NCI-H2029 treated with DMSO at 0.1 percent for 48 hours (cell line): ENCODE measurements around the gene HMGCLL1.

ENCODE experiments used
- DNase-seq: peaks from one replicate; lab custom pipeline; 2025; lab: John Stamatoyannopoulos, UW

The HMGCLL1 gene

DNA sequence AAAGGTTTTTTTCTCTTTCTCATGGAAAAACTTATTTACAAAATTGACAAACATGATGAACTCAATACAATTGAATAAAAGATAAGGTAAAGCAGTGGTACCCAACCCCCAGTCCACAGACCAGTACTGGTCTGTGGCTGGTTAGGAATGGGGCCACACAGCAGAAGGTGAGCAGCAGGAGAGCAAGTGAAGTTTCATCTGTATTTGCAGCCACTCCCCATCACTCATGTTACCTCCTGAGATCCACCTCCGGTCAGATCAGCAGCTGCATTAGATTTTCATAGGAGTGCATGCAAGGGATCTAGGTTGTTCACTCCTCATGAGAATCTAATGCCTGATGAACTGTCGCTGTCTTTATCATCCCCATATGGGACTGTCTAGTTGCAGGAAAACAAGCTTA lies 47.5 kb downstream of the HMGCLL1 start:
- DNase-seq = no peak

DNA sequence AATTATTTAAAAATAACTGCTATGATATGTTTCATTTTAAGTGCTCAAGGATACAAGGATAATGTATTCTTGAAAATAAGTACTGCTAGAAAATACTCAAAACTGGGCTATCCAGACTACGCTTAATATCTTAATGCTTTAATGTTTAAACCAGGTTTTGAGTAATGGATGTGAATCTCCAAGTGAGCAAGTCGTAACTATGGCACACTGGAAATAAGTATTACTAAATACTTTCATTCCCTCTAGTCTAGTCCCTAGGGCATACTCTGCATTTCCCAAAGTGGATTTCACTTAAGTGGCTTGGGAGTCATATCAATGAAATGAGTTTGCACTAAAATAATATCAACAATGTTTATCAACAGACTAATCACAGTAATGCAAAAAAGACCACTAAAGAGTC lies 48.1 kb downstream of the HMGCLL1 start:
- DNase-seq = no peak

DNA sequence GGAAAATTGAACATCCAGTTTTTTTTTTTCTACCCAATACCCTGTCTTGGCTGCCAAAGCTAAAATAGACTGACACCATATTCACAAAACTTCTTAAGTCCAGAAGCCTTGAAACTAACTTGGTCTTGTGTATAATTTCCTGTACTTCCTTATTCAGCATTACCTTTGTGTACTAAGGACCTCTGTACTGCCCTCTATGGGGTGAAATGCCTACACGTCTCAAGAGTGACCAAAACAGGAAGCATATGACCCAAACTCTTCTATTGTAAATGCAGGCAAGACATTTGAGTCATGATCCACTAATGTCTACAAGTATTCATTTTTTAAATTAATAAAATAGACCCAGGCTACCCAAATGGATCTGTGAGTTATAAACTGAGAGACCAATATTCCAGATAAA lies 50.4 kb downstream of the HMGCLL1 start:
- DNase-seq = no peak

DNA sequence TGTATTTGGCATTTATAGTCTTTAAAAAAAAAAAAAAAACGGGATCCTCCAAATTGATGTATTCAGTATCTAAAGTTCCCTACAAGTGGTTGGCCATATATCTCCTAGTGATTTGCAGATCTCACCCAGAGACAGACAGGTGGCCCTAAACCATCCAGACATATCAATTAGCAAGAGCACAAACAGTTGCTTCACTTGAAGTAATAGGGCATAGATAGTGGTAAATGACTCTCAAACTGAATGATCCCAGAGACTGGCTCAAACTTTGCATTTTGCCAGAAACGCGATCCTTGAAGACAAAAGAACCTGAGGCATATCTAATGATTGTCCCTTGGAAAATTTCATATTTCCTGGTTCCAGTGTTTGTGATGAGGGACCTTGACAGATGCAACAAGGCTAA lies 54.6 kb downstream of the HMGCLL1 start:
- no peak for DNase-seq

DNA sequence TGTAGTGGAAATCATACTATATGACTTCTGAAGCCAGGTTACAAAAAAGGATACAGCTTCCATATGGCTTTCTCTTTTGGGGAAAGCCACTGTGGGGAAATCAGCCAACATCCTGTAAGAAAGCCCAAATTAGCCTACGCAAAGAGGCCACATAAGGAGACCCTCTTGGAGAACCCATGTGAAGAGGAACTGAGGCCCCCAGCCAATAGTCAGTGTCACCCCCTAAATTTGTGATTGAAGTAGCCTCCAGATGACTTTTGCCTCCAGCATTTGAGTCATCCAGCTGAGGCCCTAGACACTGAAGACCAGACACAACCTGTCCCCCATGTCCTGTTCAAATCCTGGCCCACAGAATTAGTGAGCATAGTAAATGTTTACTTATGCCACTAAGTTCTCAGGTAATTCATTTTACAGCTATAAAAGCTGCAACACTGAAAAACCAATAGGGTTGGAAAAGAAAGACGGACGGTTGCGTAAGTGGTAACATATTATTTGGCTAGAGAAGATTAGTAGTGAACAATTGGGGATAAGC lies 60.4 kb downstream of the HMGCLL1 start:
- DNase-seq = no peak

DNA sequence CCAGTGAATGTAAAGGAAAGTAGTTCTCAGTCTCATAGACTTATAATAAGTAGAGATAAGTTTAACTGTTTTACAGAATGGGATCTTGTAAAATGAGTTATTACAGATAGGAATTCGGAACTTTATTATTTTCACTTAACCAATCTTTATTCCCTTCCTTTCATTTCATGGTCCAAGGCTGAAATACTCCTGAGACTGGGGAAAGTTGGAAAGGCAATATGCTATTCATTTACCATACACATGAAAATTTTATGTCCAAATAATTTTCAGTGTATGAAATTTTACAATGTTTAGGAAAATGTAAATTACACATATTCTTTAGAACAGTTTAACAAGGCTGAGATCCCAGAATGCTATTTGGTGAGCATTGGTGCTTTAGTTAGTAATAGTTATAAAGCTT lies 62.3 kb downstream of the HMGCLL1 start:
- no peak for DNase-seq

DNA sequence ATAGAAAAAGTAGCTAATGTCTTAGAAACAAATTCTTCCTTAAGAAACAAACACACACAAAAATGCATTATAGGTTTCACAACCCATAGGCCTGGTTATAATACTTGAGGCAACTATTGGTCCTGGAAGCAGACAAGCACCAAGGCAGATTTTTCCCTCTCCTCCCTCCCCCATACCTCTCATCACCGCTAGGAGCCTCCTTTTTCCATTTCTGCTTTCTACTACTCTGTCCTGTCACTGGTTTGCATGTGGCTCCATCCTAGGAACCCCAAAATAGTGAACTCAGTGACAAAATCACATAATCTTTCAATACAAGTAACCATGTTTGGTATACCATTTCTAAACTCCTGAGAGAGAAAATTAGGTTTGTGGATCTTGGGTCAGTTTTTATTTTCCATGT lies 66.1 kb downstream of the HMGCLL1 start:
- DNase-seq = no peak

DNA sequence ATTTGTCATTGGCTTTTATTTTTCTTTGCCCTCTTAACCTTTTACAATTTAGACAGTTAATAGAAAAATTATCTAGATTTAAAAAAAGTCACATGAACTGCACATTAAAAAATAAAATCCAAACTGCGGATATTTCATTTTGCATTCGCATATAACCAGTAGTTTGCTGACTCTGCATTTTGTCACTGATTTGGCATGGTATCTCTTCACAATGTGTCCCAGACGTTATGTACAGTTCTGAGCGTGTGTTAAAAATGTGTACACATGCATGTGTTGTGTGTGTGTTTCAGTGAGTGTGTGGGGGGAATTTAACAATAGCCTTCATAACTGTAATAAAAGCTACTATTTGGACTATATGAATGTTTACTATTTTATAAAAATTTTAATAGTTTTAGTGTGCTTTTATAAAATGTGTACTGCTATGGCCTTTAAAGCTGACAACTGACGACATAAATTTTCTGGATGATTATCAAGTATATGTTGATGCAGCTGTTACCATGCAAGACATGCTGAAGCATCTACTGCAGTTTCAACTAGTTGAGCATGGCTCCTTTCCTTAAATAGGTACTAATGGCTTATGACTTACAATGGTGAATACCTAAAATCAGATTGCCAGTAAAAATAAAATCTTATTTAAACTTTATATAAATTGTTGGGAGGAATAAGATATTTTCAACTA lies 67.7 kb downstream of the HMGCLL1 start:
- no peak for DNase-seq

DNA sequence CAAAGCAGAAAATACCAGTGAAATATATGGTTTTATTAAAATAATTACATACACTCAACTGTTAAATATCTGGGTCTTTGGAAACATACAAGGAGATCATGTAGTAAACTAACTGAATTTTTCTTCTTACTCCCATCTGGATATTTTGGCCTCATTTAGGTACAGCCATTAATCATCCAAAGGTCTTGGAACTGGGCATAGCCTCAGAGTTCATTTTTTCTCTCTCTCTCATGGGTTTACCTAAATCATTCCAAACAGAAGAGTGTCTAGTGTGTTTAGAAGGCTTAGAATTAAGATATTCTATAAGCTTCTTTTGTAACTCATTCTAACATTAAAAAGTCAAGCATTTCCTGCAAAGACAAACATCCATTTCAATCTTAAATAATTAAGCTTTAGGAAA lies 79.4 kb downstream of the HMGCLL1 start:
- DNase-seq = no peak

DNA sequence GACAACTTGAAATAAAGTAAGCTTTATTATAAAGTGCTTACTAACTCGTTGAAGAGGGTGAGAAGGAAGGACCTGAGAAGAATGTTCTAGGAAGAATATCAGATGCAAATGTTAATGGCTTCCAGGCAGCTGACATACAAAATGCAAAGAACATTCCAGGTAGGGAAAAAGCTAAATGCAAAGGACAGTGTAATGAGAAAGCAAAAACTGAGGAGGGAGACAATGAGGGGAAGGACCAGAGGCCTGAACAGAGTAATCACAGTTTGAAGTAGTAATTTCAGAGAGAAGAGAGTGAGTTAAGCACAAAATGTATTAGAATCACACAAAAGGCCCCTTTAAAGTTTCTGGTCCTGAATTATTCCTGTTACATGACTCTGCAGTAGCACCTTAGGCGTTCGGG lies 81.3 kb downstream of the HMGCLL1 start:
- DNase-seq = no peak

- DNase-seq = no peak
Observed at GRCh38 chr6:55496201-55496600, 82.8 kb downstream of the HMGCLL1 start.

DNA sequence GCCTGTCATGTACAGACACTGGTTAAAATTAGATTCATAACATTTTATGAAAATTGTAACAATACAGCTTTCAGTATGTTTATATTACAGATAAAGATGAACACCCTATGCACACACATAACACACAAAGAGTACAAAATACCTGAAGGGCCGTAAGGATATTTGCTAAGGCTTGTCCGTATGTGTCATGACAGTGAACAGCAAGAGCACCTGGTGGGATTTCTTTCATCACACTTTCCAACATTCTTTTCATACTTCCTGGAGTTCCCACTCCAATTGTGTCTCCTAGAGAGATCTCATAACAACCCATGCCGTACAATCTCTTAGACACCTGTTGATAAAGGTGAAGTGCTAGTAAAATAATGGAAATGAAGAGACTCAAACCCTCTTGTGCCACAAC lies 83.7 kb downstream of the HMGCLL1 start:
- no peak for DNase-seq

GRCh38 chr6:55494411-55494810 lies 84.6 kb downstream of the HMGCLL1 start:
- no peak for DNase-seq

DNA sequence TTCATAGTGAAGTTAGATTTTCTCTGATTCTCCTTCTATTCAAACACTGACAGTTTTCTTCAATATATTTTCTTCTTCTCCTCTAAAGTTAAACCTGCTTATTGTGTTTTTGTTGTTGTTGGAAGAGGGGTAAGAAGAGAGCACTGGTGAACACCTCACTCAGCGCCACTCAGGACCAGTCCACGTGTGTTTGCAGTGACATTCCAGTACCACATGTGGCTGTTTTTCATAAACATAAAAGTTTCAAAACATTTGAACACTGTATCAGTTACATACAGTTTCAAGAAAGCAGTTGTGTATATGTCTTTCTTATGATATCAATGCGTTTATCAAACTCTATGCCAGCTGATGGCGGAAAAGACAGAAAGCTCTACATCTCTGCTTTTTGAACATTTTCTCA lies 86.7 kb downstream of the HMGCLL1 start:
- no peak for DNase-seq

GRCh38 chr6:55490871-55491270 lies 88.1 kb downstream of the HMGCLL1 start:
- DNase-seq = no peak

GRCh38 chr6:55474382-55474781 lies 104.6 kb downstream of the HMGCLL1 start:
- no peak for DNase-seq

GRCh38 chr6:55473722-55474121 lies 105.3 kb downstream of the HMGCLL1 start:
- no peak for DNase-seq

- no peak for DNase-seq
Observed at GRCh38 chr6:55469951-55470366, 109.0 kb downstream of the HMGCLL1 start.

DNA sequence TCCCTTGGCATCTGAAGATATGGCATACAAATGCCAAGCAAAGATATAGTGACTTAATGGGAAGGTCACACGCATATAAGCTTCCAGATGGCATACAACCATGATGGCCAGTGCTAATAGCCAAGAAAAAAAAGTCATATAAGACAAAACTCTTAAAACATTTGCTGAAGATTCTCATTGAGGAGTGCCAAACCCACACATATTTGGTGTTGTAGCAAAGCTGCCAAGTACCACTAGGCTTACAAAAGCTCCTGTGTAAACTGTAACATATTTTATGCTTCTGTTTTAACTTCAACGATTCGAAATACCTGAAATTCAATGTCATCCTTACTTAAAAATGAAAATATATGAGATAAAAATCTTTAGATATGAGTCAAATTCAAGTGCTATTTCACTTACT lies 123.0 kb downstream of the HMGCLL1 start:
- no peak for DNase-seq

DNA sequence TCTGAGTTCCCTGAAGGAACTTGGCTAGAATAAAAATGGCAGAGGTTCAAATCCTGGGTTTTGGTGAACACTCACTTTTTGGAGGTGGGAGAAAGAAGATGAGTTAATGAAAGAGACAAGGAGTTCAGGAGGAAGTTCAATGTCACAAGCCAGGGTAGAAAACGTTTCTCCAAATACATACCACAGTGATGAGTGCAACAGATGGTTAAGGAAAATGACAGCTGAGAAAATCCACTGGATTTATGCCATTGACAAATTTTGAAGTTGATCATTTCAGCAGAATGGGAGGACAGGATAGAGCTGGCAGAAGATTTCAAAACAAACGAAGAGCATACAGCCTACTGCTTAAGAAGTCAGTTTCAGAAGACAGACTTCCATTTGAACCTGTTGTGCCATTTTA lies 129.0 kb downstream of the HMGCLL1 start:
- no peak for DNase-seq

DNA sequence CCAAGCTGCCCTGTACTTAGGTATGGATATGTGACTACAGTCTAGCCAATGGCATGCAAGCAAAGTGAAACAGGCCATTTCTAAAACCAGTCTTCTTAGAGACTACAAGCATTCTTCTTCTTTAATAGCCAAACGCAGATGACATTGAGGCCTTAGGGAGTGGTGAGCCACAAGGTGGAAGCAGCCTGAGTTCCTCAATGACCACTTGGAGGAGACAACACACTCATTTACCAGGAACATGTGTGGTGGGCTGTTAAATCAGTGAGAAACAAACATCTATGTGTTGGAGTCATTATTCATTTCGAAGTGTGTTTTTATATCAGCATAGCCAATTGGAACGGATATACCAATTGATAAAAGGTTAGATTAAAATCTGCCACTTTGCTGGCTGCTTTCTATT lies 129.8 kb downstream of the HMGCLL1 start:
- DNase-seq = no peak

GRCh38 chr6:55448451-55448850 lies 130.5 kb downstream of the HMGCLL1 start:
- DNase-seq = no peak

- DNase-seq = no peak
Observed at GRCh38 chr6:55447891-55448290, 131.1 kb downstream of the HMGCLL1 start.

DNA sequence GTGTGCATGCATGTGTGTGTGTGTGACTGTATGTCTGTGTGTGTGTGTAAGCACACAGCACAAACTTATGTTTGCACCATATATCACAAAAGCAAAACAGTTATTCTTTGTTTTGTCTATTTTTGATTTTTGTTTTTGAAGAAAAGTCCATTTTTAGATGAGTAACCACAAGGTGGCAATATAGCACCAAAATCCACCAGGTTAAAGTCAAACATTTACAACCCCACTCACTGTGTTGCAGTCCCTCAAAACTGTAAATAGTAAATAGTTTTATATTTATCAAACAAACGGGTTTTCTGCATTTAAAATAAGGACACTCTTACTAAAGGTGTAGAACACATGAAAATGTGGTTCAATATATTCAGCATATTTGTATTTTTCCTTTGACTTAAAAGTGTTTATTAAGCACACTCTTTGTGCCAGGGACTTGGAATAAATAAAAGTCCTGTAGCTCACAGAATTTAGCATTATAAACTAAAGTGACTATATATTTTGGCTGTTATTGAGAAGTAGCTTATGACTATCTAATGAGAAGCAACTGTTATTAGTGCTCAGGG lies 133.3 kb downstream of the HMGCLL1 start:
- DNase-seq = no peak
